Coronary artery (tissue), 2 donors: ENCODE results near the gene SIGMAR1.

Experiments used
- DNase-seq: peaks from one replicate; pipeline ENCODE4 v3.0.0-alpha.2; 2017; ENCODE audit warnings: low spot score
- H3K27ac ChIP-seq, 2 donors: fragments of 200-600 bp; sonication (generic); one replicate each; pipeline ENCODE4 v1.5.1; 2016 to 2019
- H3K4me3 ChIP-seq: fragments of 200-600 bp; sonication (generic); 2 replicates; pipeline ENCODE4 v1.5.1; 2016; ENCODE audit warnings: mild to moderate bottlenecking, moderate library complexity
- CTCF ChIP-seq: fragments of 200-600 bp; sonication (generic); IDR thresholded peaks from one replicate; pipeline ENCODE4 v1.5.1; 2019; ENCODE audit warnings: antibody characterized with exemption

The SIGMAR1 gene

DNA sequence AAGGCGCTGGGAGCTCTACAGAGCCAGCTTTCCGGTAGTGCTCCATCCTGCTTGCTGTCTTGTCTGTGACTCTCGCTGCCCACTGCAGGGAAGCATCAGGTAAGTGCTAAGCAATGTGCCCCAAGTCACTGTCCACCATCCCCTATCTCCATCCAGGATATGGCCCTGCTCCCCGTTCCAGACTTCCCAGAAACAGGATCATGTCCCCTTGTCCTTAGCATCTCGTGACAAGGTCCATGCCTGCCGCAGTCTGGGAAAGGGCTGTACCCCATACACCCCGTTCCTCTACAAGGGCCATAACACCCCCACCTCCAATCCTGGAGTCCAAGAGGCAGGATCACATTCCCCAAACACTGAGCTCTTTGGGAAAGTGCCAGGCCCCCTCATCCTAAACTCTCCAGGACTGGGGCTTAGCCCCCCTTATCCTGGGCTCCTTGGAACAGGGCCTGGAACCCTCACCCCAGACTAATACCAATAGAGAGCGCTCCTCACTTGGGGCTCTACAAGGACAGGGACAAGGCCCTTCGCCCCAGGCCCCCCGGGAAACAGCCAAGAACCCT, 26.3 kb downstream of the SIGMAR1 start:
- Histone ChIP-seq H3K4me3 (peak overlapping the region; percentile 87), H3K27ac (peak overlapping the region; percentile 61 to 89)
- TF ChIP-seq CTCF: no peak
- DNase-seq: no peak

DNA sequence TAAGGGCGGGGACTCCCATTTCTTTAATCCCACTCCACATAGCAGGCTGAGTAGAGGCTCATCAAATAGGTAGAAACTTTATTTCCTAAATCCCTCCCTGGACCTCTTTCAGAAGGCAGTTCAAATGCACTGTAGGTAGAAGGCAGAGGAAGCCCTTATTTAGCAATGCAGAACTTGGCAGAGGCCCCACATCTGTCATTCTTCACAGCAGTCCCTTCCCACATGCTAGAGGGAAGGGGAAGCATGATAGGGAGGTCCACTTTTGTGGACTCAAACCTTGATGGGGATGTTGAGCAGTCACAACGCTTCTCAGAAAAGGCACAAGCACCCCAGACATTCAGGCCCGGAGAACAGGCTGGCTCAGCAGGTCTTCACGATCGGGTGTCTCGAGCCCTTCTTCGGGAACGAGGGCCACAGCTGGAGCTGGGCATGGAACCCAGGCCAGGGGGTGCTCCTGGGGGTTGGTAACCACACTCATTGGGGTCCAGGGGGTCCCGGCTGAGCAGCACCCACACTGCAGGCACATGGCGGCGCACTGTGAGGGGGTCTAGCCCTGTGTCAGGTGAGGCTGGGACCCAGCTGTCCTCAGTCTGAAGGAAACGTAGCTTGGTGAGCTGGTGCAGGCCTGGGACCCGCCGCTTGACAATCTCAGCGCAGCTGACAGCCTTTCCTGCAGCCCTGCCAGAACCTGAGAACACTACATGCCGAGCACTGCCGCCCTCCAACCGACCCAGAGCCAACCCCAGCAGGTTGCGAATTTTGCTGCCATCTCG, 27.0 kb downstream of the SIGMAR1 start:
- no peak for TF ChIP-seq CTCF
- no peak overlapping the region for H3K27ac ChIP-seq
- H3K4me3 ChIP-seq: peak overlapping the region; percentile 87
- DNase-seq: no peak

DNA sequence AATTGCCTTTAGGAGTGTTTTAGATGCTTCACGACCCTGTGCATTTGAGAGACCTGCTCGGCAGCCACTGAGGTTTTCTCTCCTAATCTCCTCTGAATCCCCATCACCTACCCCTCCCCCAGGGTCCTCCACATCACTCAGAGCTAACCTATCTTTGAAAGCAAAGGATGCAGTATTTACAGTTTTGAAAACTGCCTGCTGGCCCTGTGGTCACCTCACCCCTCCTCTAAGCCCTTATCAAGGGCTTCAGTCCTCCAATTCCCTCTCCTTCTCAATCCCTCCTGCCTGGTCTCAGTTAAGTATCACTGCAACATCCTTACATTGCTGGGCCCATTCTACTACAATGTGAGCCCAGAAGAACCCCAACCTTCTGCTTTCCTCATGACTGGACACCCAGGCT, 30.3 kb downstream of the SIGMAR1 start:
- TF ChIP-seq CTCF: no peak
- no peak overlapping the region for H3K27ac ChIP-seq
- H3K4me3 ChIP-seq: no peak overlapping the region
- no peak for DNase-seq

- DNase-seq: no peak
- TF ChIP-seq CTCF: no peak
- Histone ChIP-seq H3K4me3 (no peak overlapping the region), H3K27ac (no peak overlapping the region)
These were observed 30.7 kb downstream of the SIGMAR1 start for GRCh38 chr9:34606905-34607304.

GRCh38 chr9:34606190-34606589, 31.4 kb downstream of the SIGMAR1 start:
- DNase-seq: no peak
- no peak overlapping the region for H3K27ac ChIP-seq
- no peak overlapping the region for H3K4me3 ChIP-seq
- no peak for TF ChIP-seq CTCF

- peak; percentile 77 for TF ChIP-seq CTCF
- DNase-seq: no peak
- Histone ChIP-seq H3K4me3 (no peak overlapping the region), H3K27ac (no peak overlapping the region)
These were observed 33.9 kb downstream of the SIGMAR1 start for GRCh38 chr9:34603610-34604231.
